HCT116 (cell line): ENCODE measurements around the gene ZNF282. TPM values are rescaled to one million over a fixed set of nuclear protein-coding genes. Genes with fewer than 3 reads are reported as not detected.

Experiments
- ATAC-seq: fragments of 200-7000 bp; cut with Tn5 transposase; 2 replicates; pipeline ENCODE4 v1.9.1; 2020; ENCODE audit warnings: mild to moderate bottlenecking, moderate library complexity
- BruUV-seq: library from RNA; stranded (reverse); fragments of 400-500 nt; replicated peaks from 2 replicates; lab custom pipeline; 2021; lab: Mats Ljungman, UMichigan
- CTCF ChIA-PET: fragments of 300-600 bp; sonication (Branson Sonifier 250); formaldehyde crosslinking; loops from one replicate; lab custom pipeline; 2021; ENCODE audit warnings: antibody characterized with exemption; lab: Charles Lee
- POLR2A ChIA-PET: fragments of 300-600, 350-600 bp; sonication (Branson Sonifier 250); formaldehyde crosslinking; loops from one replicate; lab custom pipeline; 2021; ENCODE audit warnings: antibody characterized with exemption; lab: Charles Lee
- RAD21 ChIA-PET, 2 experiments: fragments of 300-600 bp; sonication (Branson Sonifier 250); formaldehyde crosslinking; loops; one replicate each; lab custom pipeline; 2023; ENCODE audit warnings: low total read pairs in 2 of 2; ENCODE audit not compliant: uncharacterized antibody in 2 of 2, unreplicated experiment in 2 of 2, low non-redundant PET in 1 of 2; lab: Charles Lee
- DNase-seq: peaks from one replicate; pipeline ENCODE4 v3.0.0-alpha.2; 2010; ENCODE audit warnings: low read depth, low spot score
- H2AFZ ChIP-seq: fragments of 200-600 bp; shearing (Covaris generic), sonication (generic); 2 replicates; pipeline ENCODE4 v1.6.1; 2017; ENCODE audit warnings: low read depth, mixed run types, mixed read lengths, antibody characterized with exemption, low read length; ENCODE audit not compliant: poor library complexity, severe bottlenecking
- H3K27ac ChIP-seq: 2 replicates; pipeline ENCODE4 v1.5.1; 2012; ENCODE audit warnings: low read depth, low read length
- H3K27me3 ChIP-seq: fragments of 200-600 bp; sonication (generic); 2 replicates; pipeline ENCODE4 v1.6.1; 2016; ENCODE audit warnings: mixed run types, low read length, mixed read lengths; ENCODE audit not compliant: insufficient read depth
- H3K36me3 ChIP-seq, 2 experiments: fragments of 200-500 bp in 1 of 2; fragments of 200-600 bp in 1 of 2; sonication (Bioruptor generic) in 1 of 2; sonication (generic) in 1 of 2; 2 replicates each; pipeline versions ENCODE4 v1.5.1 to v1.6.1; 2014 to 2016; ENCODE audit warnings: low read length in 2 of 2, inconsistent platforms in 1 of 2, mixed read lengths in 1 of 2, mixed run types in 1 of 2; ENCODE audit not compliant: insufficient read depth in 2 of 2, control insufficient read depth in 1 of 2
- H3K4me1 ChIP-seq, 2 experiments: fragments of 200-600 bp in 1 of 2; sonication (generic) in 1 of 2; 2 replicates each; pipeline versions ENCODE4 v1.5.1 to v1.6.1; 2012 to 2017; ENCODE audit warnings: low read length in 2 of 2, inconsistent platforms in 1 of 2, mild to moderate bottlenecking in 1 of 2, mixed read lengths in 1 of 2, mixed run types in 1 of 2, moderate library complexity in 1 of 2; ENCODE audit not compliant: insufficient read depth in 2 of 2, control insufficient read depth in 1 of 2
- H3K4me2 ChIP-seq: fragments of 200-600 bp; sonication (generic); 2 replicates; pipeline ENCODE4 v1.6.1; 2017; ENCODE audit warnings: mixed run types, low read length, mixed read lengths
- H3K4me3 ChIP-seq, 2 experiments: fragments of 200-600 bp in 1 of 2; sonication (generic) in 1 of 2; replicated peaks in 1 of 2; 2 replicates each; pipeline ENCODE4 v1.5.1; 2011 to 2016; ENCODE audit warnings: low read length in 2 of 2, control low read depth in 1 of 2, low read depth in 1 of 2, mild to moderate bottlenecking in 1 of 2, mixed read lengths in 1 of 2, mixed run types in 1 of 2
- H3K79me2 ChIP-seq: fragments of 200-600 bp; sonication (generic); 2 replicates; pipeline ENCODE4 v1.6.1; 2017; ENCODE audit warnings: mild to moderate bottlenecking, mixed run types, low read length, moderate library complexity, mixed read lengths; ENCODE audit not compliant: insufficient read depth
- H3K9ac ChIP-seq: fragments of 200-600 bp; sonication (generic); 2 replicates; pipeline ENCODE4 v1.6.1; 2016; ENCODE audit warnings: low read length, mixed read lengths
- H3K9me2 ChIP-seq: fragments of 200-600 bp; sonication (generic), shearing (Covaris generic); 2 replicates; pipeline ENCODE4 v1.6.1; 2017; ENCODE audit warnings: mixed run types, mild to moderate bottlenecking, moderate library complexity; ENCODE audit not compliant: insufficient read depth
- H3K9me3 ChIP-seq, 2 experiments: fragments of 200-500 bp in 1 of 2; fragments of 200-600 bp in 1 of 2; sonication (Bioruptor generic) in 1 of 2; sonication (generic) in 1 of 2; 2 replicates each; pipeline ENCODE4 v1.6.1; 2014 to 2017; ENCODE audit warnings: low read length in 2 of 2, mixed read lengths in 2 of 2, inconsistent platforms in 1 of 2, low read depth in 1 of 2, mild to moderate bottlenecking in 1 of 2, mixed run types in 1 of 2, moderate library complexity in 1 of 2; ENCODE audit not compliant: control insufficient read depth in 1 of 2, insufficient read depth in 1 of 2
- H4K20me1 ChIP-seq: fragments of 200-600 bp; sonication (generic), shearing (Covaris generic); 2 replicates; pipeline ENCODE4 v1.6.1; 2017; ENCODE audit warnings: mixed run types, mild to moderate bottlenecking, moderate library complexity; ENCODE audit not compliant: insufficient read depth
- CBX3 ChIP-seq: IDR thresholded peaks from 2 replicates; pipeline ENCODE4 v1.6.1; 2012; ENCODE audit warnings: low read depth
- CEBPB ChIP-seq: IDR thresholded peaks from 2 replicates; pipeline ENCODE4 v1.6.1; 2012; ENCODE audit warnings: low read depth
- EGR1 ChIP-seq: IDR thresholded peaks from 2 replicates; pipeline ENCODE4 v1.6.1; 2012; ENCODE audit warnings: low read depth
- ELF1 ChIP-seq: IDR thresholded peaks from 2 replicates; pipeline ENCODE4 v1.6.1; 2012; ENCODE audit warnings: low read depth, borderline replicate concordance
- EZH2 ChIP-seq: fragments of 200-600 bp; sonication (generic); IDR thresholded peaks from 2 replicates; pipeline ENCODE4 v1.6.1; 2017; ENCODE audit warnings: antibody characterized with exemption, mixed run types
- EZH2phosphoT487 ChIP-seq: fragments of 200-600 bp; IDR thresholded peaks from 2 replicates; pipeline ENCODE4 v1.6.1; 2018; ENCODE audit warnings: antibody characterized with exemption, borderline replicate concordance
- FOSL1 ChIP-seq: IDR thresholded peaks from 2 replicates; pipeline ENCODE4 v1.6.1; 2012; ENCODE audit warnings: low read depth
- JUND ChIP-seq: IDR thresholded peaks from 2 replicates; pipeline ENCODE4 v1.6.1; 2012
- POLR2A ChIP-seq: IDR thresholded peaks from 2 replicates; pipeline ENCODE4 v1.7.0; 2011; ENCODE audit warnings: borderline replicate concordance; ENCODE audit not compliant: insufficient read depth, insufficient read length; ENCODE audit errors: extremely low read depth
- POLR2AphosphoS5 ChIP-seq: IDR thresholded peaks from 2 replicates; pipeline ENCODE4 v1.6.1; 2011; ENCODE audit warnings: mild to moderate bottlenecking, low read depth, low read length, moderate library complexity
- RAD21 ChIP-seq: IDR thresholded peaks from 2 replicates; pipeline ENCODE4 v1.6.1; 2012; ENCODE audit warnings: low read depth, mild to moderate bottlenecking
- SIN3A ChIP-seq: IDR thresholded peaks from 2 replicates; pipeline ENCODE4 v1.6.1; 2012; ENCODE audit warnings: low read depth
- SP1 ChIP-seq: IDR thresholded peaks from 2 replicates; pipeline ENCODE4 v1.6.1; 2012; ENCODE audit warnings: low read depth
- SRF ChIP-seq: IDR thresholded peaks from 2 replicates; pipeline ENCODE4 v1.6.1; 2012; ENCODE audit warnings: low read depth
- TCF7L2 ChIP-seq: IDR thresholded peaks from 2 replicates; pipeline ENCODE4 v1.7.0; 2011; ENCODE audit warnings: borderline replicate concordance, inconsistent platforms; ENCODE audit not compliant: insufficient read depth, insufficient read length; ENCODE audit errors: extremely low read depth
- YY1 ChIP-seq: IDR thresholded peaks from 2 replicates; pipeline ENCODE4 v1.6.1; 2011; ENCODE audit warnings: low read length, low read depth, moderate library complexity, mild to moderate bottlenecking; ENCODE audit not compliant: insufficient replicate concordance; ENCODE audit errors: extremely low read depth
- ZNF274 ChIP-seq: fragments of 200-500 bp; sonication (Bioruptor generic); IDR thresholded peaks from 2 replicates; pipeline ENCODE4 v1.6.1; 2014; ENCODE audit warnings: mild to moderate bottlenecking, low read depth, low read length, inconsistent platforms
- intact Hi-C: fragments of 100-400 bp; cut with micrococcal nuclease; formaldehyde crosslinking; loops from 2 replicates; pipeline ENCODE4 v1.10.0; 2022
- total RNA-seq: library from RNA; stranded (reverse); gene quantifications from one replicate; pipeline ENCODE4 v1.2.1, GENCODE V29; 2021; ENCODE audit not compliant: unreplicated experiment
- TF ChIP-seq, protein P1 (sequence below), 3 experiments: fragments of 200-600 bp in 1 of 3; sonication (generic) in 1 of 3; IDR thresholded peaks in 2 of 3; conservative IDR thresholded peaks in 1 of 3; 2 replicates each; pipeline ENCODE4 v1.5.1; 2012 to 2017; ENCODE audit warnings: low read depth in 2 of 3, low read length in 2 of 3, antibody characterized with exemption in 1 of 3, borderline replicate concordance in 1 of 3, control low read depth in 1 of 3, mild to moderate bottlenecking in 1 of 3, mixed read lengths in 1 of 3, mixed run types in 1 of 3, moderate library complexity in 1 of 3; ENCODE audit not compliant: insufficient read depth in 1 of 3
- TF ChIP-seq, protein P2 (sequence below): IDR thresholded peaks from 2 replicates; pipeline ENCODE4 v1.6.1; 2012; ENCODE audit warnings: low read depth
- TF ChIP-seq, protein P3 (sequence below): IDR thresholded peaks from 2 replicates; pipeline ENCODE4 v1.6.1; 2012

Gene ZNF282
- total RNA-seq, 1 experiment from 2014 or later = 30.4 TPM

DNA sequence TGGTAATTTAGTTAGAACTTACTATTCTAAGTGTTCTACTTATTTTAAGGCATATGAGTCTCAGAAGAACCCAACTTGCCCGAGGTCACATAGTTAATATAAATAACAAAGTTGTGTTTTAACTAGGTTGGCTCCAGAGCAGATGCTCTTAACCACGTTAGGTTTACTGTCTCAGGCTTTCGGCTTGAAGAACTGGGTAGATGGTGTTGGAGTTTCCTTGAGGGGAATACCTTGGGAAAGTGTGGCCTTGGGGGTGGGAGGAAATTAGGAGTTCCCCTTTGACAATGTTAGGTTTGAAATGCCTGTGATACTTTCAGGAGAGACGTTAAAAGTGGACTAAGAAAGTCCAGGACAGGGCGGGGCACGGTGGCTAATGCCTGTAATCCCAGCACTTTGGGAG is 38.4 kb upstream of the ZNF282 start:
- H3K9me3 ChIP-seq = no peaks in the 10 kb centered on the region
- DNase-seq (no peak), ATAC-seq (no peak)
- no peak overlapping the region for H3K27ac ChIP-seq
- no peaks in the 10 kb centered on the region for H3K9me2 ChIP-seq
- ChIA-PET POLR2A (no interaction called here), RAD21 (no interaction called here), CTCF (interaction anchor here (0.7 kb wide), 1 partner anchor 29 kb away, joined by 3 read pairs; no protein-coding TSS in a partner anchor)
- H3K4me2 ChIP-seq = no peak overlapping the region
- peaks cover 0 to 2% of the 10 kb centered on the region in 2 experiments; a peak in 3 of 4 replicates for H3K36me3 ChIP-seq
- H2AFZ ChIP-seq = no peak overlapping the region
- TF ChIP-seq, protein P1, sequence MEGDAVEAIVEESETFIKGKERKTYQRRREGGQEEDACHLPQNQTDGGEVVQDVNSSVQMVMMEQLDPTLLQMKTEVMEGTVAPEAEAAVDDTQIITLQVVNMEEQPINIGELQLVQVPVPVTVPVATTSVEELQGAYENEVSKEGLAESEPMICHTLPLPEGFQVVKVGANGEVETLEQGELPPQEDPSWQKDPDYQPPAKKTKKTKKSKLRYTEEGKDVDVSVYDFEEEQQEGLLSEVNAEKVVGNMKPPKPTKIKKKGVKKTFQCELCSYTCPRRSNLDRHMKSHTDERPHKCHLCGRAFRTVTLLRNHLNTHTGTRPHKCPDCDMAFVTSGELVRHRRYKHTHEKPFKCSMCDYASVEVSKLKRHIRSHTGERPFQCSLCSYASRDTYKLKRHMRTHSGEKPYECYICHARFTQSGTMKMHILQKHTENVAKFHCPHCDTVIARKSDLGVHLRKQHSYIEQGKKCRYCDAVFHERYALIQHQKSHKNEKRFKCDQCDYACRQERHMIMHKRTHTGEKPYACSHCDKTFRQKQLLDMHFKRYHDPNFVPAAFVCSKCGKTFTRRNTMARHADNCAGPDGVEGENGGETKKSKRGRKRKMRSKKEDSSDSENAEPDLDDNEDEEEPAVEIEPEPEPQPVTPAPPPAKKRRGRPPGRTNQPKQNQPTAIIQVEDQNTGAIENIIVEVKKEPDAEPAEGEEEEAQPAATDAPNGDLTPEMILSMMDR (IDR thresholded peaks at IDR 0.05 in 2 of 3, conservative IDR thresholded peaks at IDR 0.05 in 1 of 3; ENCODE audit: borderline replicate concordance in 1 of 3, insufficient read depth in 1 of 3, low read depth in 2 of 3, low read length in 2 of 3) = no peak
- TF ChIP-seq TCF7L2 (no peak), EZH2phosphoT487 (no peak), YY1 (no peak), JUND (no peak), ELF1 (no peak), SRF (no peak), CBX3 (no peak), SIN3A (no peak), POLR2A (no peak), RAD21 (no peak), EGR1 (no peak), CEBPB (no peak), ZNF274 (no peak), FOSL1 (no peak), POLR2AphosphoS5 (no peak), SP1 (no peak), EZH2 (no peak)
- TF ChIP-seq, protein P2, sequence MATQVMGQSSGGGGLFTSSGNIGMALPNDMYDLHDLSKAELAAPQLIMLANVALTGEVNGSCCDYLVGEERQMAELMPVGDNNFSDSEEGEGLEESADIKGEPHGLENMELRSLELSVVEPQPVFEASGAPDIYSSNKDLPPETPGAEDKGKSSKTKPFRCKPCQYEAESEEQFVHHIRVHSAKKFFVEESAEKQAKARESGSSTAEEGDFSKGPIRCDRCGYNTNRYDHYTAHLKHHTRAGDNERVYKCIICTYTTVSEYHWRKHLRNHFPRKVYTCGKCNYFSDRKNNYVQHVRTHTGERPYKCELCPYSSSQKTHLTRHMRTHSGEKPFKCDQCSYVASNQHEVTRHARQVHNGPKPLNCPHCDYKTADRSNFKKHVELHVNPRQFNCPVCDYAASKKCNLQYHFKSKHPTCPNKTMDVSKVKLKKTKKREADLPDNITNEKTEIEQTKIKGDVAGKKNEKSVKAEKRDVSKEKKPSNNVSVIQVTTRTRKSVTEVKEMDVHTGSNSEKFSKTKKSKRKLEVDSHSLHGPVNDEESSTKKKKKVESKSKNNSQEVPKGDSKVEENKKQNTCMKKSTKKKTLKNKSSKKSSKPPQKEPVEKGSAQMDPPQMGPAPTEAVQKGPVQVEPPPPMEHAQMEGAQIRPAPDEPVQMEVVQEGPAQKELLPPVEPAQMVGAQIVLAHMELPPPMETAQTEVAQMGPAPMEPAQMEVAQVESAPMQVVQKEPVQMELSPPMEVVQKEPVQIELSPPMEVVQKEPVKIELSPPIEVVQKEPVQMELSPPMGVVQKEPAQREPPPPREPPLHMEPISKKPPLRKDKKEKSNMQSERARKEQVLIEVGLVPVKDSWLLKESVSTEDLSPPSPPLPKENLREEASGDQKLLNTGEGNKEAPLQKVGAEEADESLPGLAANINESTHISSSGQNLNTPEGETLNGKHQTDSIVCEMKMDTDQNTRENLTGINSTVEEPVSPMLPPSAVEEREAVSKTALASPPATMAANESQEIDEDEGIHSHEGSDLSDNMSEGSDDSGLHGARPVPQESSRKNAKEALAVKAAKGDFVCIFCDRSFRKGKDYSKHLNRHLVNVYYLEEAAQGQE = no peak
- TF ChIP-seq, protein P3, sequence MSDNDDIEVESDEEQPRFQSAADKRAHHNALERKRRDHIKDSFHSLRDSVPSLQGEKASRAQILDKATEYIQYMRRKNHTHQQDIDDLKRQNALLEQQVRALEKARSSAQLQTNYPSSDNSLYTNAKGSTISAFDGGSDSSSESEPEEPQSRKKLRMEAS = no peak
- H3K4me3 ChIP-seq = no peak overlapping the region
- H3K4me1 ChIP-seq = peaks cover 8 to 20% of the 10 kb centered on the region in 2 experiments
- no TSS peak for BruUV-seq
- no peak overlapping the region for H3K9ac ChIP-seq
- intact Hi-C loops = no loop called here
- H3K79me2 ChIP-seq = peaks cover 62% of the 10 kb centered on the region
- H4K20me1 ChIP-seq = no peaks in the 10 kb centered on the region
- no peaks in the 10 kb centered on the region for H3K27me3 ChIP-seq
